HG03066 (cell line): Measurements from ENCODE around the gene VASH2.
"Not testable (repeated sequence)": the region's sequence is repeated elsewhere in the genome, so short reads cannot be mapped to it uniquely, and the experiment has no call there.

Source experiments
- ATAC-seq: cut with Tn5 transposase; IDR thresholded peaks from one replicate; pipeline ENCODE4 v1.9.1; 2021; ENCODE audit warnings: low read depth; ENCODE audit not compliant: unreplicated experiment

Gene VASH2

DNA sequence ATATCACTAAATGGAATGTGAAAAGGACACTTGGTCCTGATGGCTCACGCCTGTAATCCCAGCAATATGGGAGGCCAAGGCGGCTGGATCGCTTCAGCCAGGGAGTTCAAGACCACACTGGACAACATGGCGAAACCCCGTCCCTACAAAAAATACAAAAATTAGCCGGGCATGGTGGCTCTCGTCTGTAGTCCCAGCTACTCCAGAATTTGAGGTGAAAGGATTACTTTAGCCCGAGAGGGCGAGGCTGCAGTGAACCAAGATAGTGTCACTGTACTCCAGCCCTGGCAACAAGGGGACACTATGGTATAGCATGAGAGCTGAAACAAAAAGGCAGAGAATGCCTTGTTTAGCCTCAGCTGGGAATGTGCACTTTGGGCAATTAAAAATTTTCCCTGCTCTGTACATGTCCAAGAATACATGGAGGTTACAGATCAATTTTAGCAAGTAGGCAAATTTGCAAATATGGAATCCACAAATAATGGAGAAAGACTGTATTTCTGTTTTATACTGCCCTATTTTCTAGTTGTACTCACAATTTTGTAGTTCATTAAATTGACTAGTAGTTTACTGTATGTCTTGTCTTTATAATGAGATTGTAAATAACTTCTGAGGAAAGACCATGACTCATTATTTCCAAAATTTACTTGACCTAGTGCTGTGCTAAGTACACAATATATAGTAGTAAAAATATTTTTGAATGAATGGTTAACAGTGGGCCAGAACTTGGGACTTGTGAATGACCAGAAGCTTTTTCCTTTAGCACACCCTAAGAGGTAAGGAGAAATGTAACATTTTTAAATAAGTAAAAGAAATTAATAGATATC lies 67.3 kb downstream of the VASH2 start:
- ATAC-seq: no peak

DNA sequence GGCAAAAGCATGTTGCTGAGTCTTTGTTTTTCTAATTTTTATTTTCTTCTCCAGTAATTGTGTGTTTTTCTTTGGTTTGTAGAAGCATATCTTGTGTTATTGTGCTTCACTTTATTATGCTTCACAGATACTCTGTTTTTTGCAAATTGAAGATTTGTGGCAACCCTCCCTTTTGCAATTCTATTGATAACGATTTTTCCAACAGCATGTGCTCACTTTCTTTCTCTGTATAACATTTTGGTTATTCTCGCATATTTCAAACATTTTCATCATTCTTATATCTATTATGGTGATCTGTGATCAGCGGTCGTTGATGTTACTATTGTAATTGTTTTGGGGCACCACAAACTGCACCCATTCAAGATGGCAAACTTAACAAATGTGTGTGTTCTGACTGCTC lies 69.1 kb downstream of the VASH2 start:
- ATAC-seq: no peak

GRCh38 chr1:213020016-213020415 lies 69.7 kb downstream of the VASH2 start:
- no peak for ATAC-seq

GRCh38 chr1:213027024-213027423 lies 76.7 kb downstream of the VASH2 start:
- not testable (repeated sequence) for ATAC-seq

DNA sequence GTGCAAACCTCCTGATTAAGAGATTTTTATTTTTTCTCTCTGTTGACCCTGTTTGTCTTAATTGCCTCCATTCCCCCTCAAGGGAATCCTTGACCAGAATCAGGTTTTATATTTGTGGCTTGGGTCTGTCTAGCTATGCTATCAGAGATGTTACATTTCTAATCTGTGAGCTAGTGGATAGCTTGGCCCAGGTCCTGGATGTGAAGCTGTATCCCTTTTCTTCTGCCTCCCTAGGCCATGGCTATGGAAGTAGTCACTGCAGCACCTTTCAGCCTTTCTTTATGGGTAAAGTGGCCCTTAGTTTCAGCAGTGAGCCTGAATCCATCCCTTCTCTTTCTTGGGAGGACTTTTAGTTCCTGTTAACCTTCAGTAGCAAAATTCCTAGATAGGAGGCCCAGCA lies 82.3 kb downstream of the VASH2 start:
- no peak for ATAC-seq

DNA sequence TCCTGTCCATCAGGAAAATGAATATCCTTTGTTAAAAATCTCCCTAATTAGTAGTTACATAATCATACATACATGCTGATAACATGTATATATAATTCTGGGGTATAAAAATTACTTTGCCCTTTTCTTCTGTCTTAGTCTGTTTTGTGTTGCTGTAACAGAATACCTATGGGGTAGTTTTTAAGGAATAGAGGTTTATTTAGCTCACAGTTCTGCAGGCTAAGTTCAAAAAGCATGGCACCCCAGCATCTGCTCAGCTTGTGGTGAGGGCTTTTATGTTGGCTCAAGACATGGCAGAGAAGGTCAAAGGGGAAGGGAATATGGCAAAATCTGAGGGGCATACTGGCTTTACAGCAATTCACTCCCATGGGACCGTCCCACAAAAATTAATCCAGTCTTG lies 84.4 kb downstream of the VASH2 start:
- ATAC-seq: no peak

DNA sequence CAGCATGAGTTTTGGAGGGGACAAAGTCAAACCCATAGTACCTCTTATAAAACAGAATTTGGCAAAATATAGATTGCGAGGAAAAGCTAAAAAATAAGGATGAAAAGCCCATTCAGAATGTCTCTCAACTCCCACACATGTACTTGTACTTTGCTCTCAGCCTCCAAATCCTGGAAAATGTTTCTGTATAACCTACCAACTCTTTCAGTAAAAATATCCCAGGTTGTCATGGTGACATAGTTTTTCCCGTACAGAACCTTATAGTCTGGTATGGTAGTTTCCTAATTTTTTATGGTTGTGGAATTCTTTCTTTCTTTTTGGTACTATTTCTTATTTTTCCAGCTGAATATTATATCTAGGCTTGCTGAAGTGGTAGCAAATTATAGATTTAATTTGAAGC lies 85.2 kb downstream of the VASH2 start:
- no peak for ATAC-seq
